HPDE6-E6E7 (cell line): ENCODE data around the gene CAMTA1.
A peak's percentile ranks its signal among the peaks of the same experiment; 100 is the strongest.

ENCODE experiments used
- DNase-seq: peaks from one replicate; pipeline ENCODE4 v3.0.0; 2011; ENCODE audit warnings: missing footprints; ENCODE audit errors: extremely low spot score

CAMTA1 gene

DNA sequence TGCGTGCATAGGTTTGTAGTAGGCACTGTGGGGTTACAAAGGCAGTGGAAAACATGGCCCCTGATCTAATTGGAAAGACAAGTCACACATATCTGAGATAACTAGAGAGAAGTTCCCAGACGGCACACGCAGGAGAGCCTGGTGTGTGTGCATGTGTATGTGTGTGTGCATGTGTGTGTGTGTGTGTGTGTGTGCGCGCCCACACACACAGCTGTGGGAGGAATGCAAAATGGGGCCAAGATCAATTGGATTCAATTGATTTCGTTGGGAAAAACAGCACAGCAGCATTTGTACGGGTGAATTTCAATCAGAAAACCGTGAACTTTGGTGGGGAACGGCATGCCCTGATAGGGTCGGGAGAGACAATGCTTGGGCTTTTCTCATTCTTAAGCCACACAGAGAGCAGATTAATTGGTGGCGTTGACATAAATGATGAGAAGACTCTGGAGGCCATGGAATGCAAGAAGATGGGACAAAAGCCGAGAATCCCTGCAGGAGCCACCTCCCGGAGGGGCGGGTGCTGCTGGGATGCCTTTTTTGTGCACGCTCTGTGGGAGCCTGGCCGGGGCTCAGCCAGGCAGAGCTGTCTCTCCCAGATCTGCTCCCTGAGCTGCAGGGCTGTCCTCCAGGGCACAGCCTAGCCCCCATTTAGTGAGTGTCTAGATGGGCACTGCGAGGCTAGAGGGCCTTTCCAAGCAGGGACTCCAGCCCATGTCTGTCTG is 322.0 kb downstream of the CAMTA1 start:
- DNase-seq, result no peak

DNA sequence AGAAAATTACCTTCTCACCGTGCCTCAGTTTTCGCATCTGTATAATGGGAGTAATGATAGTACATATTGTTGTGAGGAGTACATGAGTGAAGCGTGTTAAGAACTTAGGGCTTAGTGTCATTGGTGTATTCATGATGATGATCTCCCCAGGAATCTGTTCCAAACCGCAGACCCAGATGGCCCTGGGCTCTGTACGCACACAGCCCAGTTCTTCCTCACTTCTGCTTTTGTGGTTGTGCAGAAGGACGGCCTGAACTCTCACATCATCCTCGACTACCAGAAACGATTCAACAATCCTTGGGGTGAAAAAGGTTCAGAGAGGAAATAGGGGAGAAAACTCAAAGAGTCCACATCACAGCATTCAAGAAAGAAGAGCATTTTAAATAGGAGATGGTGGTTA is 323.0 kb downstream of the CAMTA1 start:
- DNase-seq, result no peak

DNA sequence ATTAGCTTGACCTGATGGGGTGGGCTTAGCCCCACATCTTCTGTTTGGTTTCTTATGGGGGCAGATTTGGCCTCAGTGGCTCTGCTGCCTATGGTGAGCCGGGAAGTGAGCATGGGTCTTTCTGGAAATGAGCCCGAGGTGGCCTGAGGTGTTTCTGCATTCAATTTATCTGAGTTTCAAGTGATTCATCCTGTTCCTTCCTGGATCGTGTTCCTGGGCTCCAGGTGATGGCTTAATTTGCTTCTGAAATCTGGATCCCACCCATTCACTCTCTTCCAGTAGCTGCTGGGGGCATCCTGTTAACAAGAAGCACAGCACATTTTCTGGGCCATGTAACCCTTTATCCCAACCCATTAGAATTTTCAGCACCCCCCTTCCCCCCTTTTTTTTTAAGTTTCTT is 324.6 kb downstream of the CAMTA1 start:
- peak; percentile 68 for DNase-seq

DNA sequence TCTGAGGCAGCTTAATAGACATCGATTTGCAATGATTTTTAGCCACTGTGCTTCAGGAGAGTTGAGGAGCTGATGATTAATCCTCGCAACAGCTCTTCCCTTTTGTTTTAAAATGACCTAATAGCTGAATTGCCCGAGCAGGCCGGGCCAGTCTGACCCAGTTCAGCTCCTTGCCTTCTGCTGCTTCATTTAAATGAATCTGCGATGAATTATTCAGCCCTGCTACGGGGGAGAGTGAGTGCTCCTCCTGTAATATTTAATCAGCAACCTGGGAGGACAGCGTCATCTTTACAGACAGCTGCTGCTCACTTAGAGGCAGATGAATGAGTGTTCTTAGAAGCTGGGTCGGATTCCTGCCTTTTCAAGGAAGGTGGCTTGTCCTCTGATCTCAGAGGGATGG is 325.1 kb downstream of the CAMTA1 start:
- peak; percentile 79 for DNase-seq

DNA sequence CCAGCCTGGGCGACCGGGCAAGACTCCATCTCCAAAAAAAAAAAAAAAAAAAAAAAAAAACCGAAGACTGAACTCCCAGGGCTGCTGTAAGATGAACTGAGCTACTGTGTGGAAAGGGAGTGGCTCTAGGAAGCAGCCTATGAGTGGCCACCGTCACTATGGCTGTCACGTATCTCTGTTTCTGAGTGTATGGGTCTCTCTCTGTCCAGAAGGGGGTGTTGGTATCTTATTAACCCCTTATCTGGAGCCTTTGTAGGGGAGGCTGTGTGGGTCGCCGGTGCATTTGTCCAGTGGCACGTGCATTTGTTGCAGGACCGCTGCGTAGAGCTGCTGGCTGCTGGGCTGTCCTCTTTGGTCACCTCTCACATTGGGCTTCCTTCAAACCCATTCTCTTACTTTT is 326.6 kb downstream of the CAMTA1 start:
- no peak for DNase-seq

DNA sequence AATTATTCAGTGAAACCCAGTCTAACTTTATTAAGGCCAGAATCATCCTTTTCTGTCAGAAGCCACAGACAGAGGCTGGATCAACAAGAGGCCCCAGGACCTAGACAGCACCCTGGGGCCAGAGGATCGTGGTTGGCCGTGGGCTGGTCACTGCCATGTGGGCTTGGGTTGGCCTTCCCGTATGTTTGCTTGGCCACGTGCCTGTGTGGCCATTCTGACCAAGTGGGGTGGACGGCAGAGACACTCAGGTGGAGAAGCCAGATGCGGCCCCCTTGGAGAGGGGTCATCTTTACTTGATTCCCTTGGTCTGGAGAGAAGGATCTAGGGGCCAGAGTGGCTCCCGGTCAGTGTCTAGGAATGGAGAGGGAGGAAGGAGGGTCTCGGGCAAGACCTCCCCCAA is 327.9 kb downstream of the CAMTA1 start:
- no peak for DNase-seq

DNA sequence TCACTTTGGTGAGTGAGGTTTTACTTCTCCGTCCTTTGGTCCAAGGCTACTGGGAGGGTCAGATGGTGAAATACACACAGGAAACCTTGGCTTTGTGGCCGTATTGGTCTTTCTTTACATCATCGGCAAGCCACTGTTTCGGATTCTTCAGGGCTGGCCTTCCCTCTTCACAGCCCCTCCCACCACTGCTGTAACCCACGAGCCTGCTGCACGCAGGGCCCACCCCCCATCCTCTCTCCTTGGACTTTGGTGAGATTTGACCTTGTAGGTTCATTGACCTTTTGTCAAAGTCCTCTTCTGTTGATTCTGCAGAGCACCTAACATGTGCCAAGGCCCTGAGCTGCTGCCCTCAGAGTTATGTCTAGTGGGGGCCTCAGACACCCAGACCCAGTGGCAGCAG is 328.6 kb downstream of the CAMTA1 start:
- DNase-seq, result no peak

DNA sequence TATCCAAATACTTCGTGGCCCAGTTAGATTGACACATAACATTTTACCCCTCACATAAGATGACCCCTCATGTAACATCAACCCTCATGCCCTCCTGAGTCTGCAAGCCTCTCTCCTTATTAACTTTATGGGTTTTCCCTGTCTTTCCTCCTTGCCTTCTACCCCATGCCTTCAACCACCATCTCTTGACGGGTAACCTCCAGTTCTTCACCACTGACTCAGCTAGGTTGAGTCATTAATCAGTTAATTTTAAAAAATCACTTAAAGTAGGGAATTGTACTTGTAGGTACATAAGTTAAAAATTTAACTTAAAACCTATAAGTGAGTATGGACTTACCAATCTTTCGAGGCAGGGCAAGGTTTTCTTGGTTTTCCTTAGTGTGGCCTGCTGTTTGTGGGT is 330.7 kb downstream of the CAMTA1 start:
- DNase-seq, result no peak

DNA sequence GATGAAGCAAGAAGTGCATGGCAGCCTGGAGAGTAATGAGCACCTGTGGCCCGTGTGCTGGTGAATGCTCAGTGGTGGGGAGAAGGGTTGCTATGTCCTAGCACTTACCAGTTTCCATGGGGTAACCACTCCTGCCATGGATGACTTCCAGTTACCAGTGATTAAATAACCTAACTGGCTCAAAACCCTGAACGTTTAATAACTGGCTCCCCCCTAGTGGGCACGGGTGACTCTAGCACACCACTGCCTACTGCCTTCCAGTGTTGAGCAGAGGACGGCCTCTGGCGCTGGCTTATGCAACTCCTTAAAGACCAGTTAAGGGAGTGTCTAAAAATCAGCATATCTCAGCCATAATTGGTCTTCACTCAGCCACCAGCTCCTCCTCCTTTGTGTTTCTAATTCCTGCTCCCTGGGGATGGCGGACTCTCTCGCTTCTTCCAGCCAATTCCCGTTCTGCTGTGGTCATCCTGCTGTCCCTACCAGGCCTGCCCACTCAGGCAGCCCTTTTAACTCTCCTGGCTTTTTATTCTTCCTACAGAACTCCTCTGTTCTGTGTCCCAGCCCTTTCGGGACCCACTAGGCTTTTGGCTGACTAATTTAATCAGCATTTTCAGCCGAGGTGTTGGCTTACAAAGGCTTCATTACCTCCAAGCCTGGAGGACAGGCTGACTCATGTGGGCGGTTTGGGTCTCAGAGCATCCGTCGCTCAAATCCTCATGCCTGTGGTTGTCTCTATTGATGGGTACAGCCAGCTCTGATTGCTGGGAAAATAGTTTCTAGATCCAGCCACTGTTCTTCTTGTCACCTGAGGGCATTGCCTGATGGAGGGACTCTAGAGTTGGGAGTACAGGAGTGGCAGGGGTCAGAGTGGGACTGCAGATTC is 332.4 kb downstream of the CAMTA1 start:
- DNase-seq, result peak; percentile 79

DNA sequence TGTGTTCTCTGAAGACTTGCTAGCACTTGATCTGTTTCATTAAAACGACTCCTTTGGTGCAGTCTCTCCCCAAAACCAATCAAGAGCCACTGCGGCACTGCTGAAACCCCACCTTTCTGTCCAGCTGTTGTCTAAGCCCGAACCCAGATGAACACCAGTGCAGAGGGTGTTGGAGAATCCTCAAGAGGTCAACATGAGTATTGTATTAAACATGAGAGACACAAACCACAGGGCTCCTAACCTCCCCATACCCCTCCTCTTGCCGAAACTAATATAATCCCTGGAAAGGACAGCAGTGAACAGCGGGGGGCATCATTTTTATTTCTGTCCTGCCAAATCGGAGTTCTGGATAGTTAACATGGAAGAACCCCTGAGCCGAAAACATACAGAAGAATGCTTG is 333.9 kb downstream of the CAMTA1 start:
- no peak for DNase-seq

DNA sequence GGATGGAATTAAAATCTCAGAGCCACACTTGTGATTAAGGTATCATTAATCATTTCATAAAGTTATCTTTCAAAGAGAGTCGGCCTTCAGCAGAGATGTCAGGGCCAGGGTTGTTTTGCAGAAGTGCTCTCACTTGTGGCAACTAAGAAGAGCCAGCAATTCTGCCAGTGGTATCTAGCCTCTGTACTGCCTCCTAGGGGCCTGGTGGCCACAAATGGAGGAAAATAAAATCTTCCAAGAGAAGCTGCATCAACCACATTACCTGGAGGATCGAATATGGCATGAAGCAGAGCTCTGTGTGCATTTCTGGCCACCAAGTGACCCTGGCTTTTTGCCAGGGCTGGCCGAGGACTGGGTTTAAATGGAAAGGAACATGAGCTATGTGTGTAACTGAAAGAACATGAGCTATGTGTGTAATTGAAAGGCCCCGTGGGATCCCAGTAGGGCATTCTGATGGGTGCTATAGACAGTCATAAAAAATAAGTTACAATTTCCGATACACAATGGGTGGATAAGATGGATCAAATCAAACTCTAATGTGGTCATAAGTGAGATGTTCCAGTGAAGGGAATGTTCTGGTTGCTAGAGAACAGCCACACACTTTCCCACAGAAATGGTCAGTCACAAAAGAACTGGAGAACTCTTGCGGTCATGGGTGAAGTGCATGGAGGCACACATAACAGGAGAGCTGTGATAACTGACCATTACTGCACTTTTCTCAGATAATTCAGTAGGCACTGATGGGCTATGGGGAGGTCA is 335.8 kb downstream of the CAMTA1 start:
- no peak for DNase-seq

DNA sequence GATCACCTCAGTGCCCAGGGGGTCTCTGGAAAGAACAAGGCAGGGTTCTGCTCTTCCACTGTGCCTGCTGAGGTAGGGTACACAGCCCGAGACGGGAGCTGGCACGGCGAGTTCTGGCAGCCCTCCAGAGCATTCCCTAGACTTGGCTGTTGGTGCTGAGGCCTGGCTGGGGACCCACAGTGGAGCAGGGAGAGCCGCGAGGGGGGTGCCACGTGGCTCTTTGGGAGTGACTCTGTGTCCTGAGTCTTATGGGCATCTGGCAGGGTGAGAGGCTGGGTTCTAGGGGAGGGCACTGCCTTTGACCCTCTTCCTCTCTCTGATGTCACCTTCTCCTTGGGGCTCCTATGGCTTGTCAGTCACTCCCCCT is 336.4 kb downstream of the CAMTA1 start:
- no peak for DNase-seq

DNA sequence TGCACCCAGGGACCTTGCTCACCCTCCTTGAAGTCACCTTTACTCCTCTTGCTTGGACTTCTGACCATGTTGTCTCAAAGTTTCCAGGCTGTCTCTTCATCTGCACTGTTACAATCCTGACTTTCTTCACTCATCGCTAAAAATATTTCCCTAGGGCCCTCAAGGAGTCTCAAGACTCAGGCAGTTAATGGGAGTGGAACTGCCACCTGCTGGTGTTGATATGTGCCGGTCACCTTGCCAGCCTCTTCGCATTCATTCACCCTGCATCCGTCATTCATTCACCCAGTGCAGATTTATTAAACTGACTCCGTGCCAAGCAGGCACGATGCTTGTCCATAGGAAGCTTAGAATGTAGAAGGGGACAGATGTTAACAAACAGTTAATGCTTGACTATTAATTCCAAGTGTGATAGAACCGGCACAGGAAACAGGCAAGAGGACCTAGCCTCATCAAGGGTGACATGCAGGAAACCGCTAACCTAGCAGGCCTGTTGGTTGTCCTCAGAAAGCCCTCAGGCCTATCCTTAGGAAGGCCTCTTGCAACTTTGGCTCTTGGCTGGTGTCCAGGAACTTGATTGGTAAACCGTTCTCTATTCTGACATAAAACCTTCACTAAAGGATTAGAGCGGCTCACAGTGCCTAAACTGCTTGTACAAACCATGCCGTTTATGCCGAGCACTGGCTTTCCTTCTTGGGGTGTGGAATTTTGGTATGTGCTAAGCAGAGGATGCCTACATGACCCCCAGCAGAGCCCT is 342.2 kb downstream of the CAMTA1 start:
- no peak for DNase-seq

DNA sequence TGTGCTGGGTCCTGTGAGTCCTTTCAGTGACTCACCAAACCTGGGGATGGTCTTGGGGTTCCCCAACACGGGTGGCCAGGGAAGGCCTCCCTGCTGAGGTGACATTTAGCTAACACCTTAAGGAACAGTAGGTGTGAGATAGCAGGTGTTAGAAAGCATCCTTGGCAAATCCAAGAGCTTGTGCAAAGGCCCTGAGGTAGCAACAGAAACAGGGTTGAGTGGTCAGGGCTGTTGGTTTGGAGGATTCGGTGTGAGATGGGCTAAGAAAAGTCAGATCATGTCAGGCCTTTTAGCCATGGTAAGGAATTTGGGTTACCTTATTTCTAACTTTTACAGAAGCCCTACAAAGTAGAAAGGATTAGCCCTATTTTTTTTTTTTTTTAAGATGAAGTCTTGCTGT is 343.0 kb downstream of the CAMTA1 start:
- no peak for DNase-seq

DNA sequence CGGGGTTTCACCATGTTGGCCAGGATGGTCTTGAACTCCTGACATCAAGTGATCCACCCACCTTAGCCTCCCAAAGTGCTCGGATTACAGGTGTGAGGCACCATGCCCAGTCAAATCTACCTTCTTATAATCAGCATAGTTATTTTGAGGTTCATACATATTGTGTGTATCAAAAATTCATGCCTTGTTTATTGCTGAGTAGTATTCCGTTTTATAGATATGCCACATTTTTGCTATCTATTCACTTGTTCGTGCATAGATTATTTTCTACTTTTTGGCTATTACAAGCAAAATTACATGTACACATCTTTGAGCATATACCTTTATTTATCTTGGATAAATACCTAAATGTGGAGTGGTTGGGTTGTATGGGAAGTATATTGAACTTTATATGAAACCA is 344.9 kb downstream of the CAMTA1 start:
- DNase-seq, result no peak

DNA sequence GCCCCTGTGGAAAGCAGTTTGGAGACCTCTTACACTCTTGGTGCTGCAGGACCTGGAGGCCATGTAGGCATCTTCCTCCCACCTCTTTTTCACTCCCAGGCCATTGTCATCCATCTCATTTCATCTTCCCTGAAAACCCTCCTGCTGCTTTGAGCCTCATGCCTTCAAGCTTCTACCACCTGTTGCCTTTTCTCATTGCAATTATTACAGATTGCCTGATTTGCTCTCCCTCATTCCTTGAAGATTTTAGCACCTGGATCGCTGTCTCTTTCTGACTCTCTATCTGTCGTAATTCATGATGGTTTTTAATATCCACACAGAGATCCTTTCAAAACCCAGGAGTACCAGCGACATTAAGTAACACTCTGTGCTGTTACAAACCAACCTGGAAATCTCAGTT is 350.2 kb downstream of the CAMTA1 start:
- no peak for DNase-seq

DNA sequence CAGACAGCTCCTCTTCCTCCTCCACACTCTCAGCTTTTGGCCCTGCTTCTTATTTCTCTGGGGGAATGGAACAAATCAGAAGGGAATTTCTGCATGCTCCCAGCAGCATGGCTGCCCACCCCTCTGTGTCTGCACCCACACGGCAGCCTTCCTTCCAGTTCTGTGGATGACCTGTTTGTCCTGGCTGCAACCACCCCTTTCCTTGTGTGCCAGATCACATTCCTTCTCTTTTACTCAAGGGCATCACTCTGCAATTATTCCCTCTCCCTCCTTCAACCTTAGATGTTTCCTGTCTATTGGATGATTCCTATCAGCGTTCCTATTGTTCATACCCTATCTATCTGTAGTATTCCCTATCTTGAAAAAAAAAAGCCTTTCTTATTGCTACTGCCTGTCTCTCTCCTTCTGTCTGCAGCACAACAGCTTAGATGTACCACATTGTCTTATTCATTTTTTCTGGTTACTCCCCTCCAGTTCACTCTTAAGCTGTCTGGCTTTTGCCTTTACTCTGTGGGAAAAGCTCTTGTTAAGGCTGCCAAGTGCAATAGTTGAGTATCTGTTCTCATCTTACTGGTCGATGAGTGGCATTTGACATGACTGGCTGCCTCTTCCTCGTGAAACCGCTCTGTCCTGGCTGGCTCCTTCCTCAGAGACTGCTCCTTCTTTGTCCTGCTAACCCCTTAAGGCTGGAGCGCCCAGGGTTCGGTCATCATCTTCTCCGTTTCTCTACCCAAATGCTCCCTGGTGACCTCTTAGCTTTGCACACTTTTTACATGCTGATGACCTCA is 351.1 kb downstream of the CAMTA1 start:
- DNase-seq, result no peak

DNA sequence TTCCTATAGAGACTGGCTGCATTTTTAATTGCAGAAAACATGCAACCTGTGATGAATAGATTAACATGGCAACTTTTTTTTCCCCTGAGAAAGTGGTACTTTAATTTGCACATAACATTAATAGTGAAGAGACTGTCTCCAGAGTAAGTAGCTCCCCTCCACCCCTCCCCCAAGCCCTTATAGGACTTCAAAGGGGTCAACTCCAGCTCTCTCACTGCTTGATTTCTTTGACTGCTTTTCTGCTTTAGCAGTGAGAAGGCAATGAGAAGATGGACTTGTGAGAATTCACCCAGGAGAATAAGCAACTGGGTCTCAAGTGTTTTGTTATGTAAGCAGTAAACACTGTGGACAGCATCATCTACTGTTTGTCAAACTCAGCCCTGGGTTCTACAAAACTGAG is 355.0 kb downstream of the CAMTA1 start:
- no peak for DNase-seq

DNA sequence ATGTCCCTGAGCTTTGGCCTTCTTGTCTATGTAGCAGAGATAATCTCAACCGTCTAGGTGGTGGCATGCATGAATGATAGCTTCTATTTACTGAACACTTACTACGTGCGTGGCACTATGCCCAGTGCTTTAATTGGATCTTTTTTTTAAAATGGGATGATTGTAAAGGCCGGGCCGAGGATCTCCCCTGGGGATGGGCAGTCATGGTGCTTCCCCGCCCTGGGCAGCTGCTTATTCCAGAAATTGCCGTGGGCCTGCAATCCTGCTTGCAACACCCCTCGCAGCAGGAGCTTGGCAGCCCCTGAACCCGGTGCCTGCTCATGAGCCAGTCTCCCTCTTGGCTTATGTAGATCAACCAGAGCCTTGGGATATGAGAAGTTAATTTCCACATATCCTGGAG is 360.7 kb downstream of the CAMTA1 start:
- no peak for DNase-seq

DNA sequence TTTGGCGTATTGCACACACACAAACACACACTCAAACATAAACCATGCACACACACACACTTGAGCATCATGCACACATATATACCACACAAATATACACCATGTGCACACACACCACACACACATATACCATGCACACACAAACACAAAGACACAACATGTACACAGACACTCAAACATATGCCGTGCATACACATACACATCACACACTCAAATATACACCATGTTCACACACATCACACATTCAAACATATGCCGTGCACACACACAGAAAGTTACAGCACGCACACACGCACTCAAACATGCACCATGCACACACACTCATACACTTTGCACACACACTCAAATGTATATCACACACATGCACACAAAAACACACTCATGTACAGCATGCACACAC is 361.5 kb downstream of the CAMTA1 start:
- DNase-seq, result no peak
